Subcutaneous adipose tissue (tissue), 4 donors: ENCODE results near the gene MPHOSPH8. TPM values are rescaled to one million over a fixed set of nuclear protein-coding genes. Genes with fewer than 3 reads are reported as not detected.

Source experiments
- CTCF ChIP-seq: fragments of 450-650 bp; IDR thresholded peaks from one replicate; pipeline ENCODE4 v1.5.1; 2016; ENCODE audit warnings: low read depth, mild to moderate bottlenecking, control low read depth, antibody characterized with exemption, moderate library complexity
- total RNA-seq, 4 donors: library from RNA; depleted of rRNA; stranded (reverse); fragments of >200 nt; gene quantifications; one replicate each; pipeline ENCODE4 v1.1.0, GENCODE V29; 2016

The MPHOSPH8 gene
- total RNA-seq, 4 donors from 2014 or later: 25.8 to 51.4 (median 46.6) TPM

GRCh38 chr13:19634256-19634740 lies 839 bp downstream of the MPHOSPH8 start:
- TF ChIP-seq CTCF: no peak

GRCh38 chr13:19643652-19644051 lies 10.2 kb downstream of the MPHOSPH8 start:
- no peak for TF ChIP-seq CTCF

DNA sequence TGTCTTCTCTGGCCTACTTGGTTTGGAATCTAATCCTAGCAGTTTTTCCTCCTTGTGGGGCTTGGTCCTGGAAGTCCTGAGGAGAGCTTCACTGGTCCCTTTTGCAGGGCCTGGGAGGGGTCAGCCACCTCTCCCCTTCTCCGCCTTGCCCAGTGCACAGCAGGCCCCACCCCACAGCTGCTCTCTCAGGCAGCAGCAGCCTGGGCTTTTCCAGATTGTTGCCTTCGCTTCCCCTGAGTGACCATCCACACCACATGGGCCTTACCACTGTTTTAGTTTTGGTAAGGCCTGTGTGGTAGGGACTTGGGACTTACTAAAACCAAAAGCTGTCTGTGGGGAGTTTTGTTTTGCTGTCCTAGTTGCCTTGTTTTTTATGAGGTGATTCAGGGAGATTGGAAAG lies 11.5 kb downstream of the MPHOSPH8 start:
- TF ChIP-seq CTCF: no peak

DNA sequence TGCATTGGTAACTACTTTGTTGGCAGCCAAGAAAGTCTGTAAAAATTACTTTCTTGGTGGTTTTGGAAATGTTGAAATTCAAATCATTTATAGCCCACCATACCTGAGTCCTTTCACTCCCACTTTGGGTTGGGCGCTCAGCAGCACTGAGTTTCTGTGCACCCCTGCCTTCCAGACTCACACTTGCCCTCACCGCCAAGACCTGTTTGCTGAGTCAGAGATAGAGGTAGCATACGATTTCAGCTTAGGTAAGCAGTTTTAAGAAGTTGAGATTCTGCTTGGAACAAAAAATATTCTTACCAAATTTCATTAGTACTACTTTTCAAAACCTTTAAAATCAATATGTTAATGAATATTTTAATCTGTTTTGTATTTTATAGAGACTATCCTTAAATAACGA lies 12.6 kb downstream of the MPHOSPH8 start:
- TF ChIP-seq CTCF: no peak

- no peak for TF ChIP-seq CTCF
These were observed 17.3 kb downstream of the MPHOSPH8 start for GRCh38 chr13:19650742-19651141.

DNA sequence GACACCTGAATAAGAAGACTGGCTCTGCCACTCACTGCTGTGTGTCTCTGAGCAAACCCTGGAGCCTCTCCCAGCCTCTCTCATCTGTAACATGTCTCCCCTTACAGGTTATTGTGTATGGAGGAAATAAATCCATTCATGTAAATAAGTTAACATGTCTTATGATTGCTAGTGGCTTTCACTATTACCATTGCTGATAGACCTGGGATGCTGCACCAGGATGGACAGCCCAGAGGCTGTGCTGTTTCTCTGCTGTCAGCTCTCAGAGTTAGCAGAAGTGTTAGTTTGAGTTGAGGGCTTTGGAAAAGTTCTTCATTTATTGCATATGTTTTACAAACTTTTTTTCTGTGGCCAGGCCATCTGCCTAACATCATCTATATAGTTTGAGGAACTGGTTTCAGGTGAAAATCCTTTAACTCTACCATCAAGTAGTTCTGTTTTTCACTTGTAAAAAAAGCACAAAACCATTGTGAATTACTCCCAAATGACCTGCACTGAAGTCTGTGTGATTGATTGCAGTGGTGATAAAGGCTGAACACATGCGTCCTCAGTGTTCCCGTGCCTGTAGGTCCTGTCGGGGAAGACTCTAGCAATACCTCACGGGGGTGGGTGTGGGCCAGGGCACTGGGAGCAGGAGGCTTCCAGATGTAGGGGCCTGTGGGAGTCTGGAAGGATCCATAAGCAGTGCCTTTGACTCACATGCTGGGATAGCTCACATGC lies 24.6 kb downstream of the MPHOSPH8 start:
- no peak for TF ChIP-seq CTCF

DNA sequence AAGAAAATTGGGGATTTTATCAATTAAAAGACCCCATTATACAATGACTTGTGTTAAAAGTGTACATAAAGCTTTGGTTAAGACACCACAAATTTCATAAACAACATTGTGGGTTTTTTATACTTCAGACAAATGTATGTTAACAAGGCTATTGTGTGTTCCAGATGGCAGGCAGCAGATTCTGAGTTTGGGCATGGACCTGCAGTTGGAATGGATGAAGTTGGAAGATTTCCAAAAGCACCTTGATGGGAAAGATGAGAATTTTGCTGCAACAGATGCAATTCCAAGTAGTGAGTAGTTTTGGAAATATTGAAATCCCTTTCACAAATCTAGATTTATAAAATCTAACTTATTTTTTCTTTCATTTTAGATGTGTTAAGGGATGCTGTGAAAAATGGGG lies 25.4 kb downstream of the MPHOSPH8 start:
- no peak for TF ChIP-seq CTCF
